ENCODE data around the gene SOBP.

SOBP gene

GRCh38 chr6:107600936-107601335 lies 111.0 kb downstream of the SOBP start:
- H3K4me3 ChIP-seq (ENCODE audit: low read depth, low read length): no peak overlapping the region
- TF ChIP-seq CTCF (IDR thresholded peaks at IDR 0.05; ENCODE audit: insufficient read depth, low read depth, low read length, missing control alignments): no peak
- DNase-seq (ENCODE audit: low read depth): no peak

- no peak for DNase-seq (ENCODE audit: low read depth)
- no peak for TF ChIP-seq CTCF (IDR thresholded peaks at IDR 0.05; ENCODE audit: insufficient read depth, low read depth, low read length, missing control alignments)
- no peak overlapping the region for H3K4me3 ChIP-seq (ENCODE audit: low read depth, low read length)
These were observed 111.5 kb downstream of the SOBP start for GRCh38 chr6:107601406-107601805.

GRCh38 chr6:107602321-107603005 lies 112.5 kb downstream of the SOBP start:
- no peak overlapping the region for H3K4me3 ChIP-seq (ENCODE audit: low read depth, low read length)
- DNase-seq (ENCODE audit: low read depth): no peak
- no peak for TF ChIP-seq CTCF (IDR thresholded peaks at IDR 0.05; ENCODE audit: insufficient read depth, low read depth, low read length, missing control alignments)

GRCh38 chr6:107603006-107603370 lies 113.1 kb downstream of the SOBP start:
- TF ChIP-seq CTCF (IDR thresholded peaks at IDR 0.05; ENCODE audit: insufficient read depth, low read depth, low read length, missing control alignments): no peak
- no peak overlapping the region for H3K4me3 ChIP-seq (ENCODE audit: low read depth, low read length)
- DNase-seq (ENCODE audit: low read depth): no peak

- TF ChIP-seq CTCF (IDR thresholded peaks at IDR 0.05; ENCODE audit: insufficient read depth, low read depth, low read length, missing control alignments): no peak
- H3K4me3 ChIP-seq (ENCODE audit: low read depth, low read length): no peak overlapping the region
- DNase-seq (ENCODE audit: low read depth): no peak
These were observed 114.6 kb downstream of the SOBP start for GRCh38 chr6:107604549-107604948.

- no peak for TF ChIP-seq CTCF (IDR thresholded peaks at IDR 0.05; ENCODE audit: insufficient read depth, low read depth, low read length, missing control alignments)
- DNase-seq (ENCODE audit: low read depth): no peak
- no peak overlapping the region for H3K4me3 ChIP-seq (ENCODE audit: low read depth, low read length)
These were observed 116.5 kb downstream of the SOBP start for GRCh38 chr6:107606407-107606806.

GRCh38 chr6:107607116-107607515 lies 117.2 kb downstream of the SOBP start:
- H3K4me3 ChIP-seq (ENCODE audit: low read depth, low read length): no peak overlapping the region
- no peak for DNase-seq (ENCODE audit: low read depth)
- TF ChIP-seq CTCF (IDR thresholded peaks at IDR 0.05; ENCODE audit: insufficient read depth, low read depth, low read length, missing control alignments): no peak
